RPMI7951 (cell line): ENCODE measurements around the gene COL4A6. TPM values are rescaled to one million over a fixed set of nuclear protein-coding genes. Genes with fewer than 3 reads are reported as not detected.

Experiments used
- DNase-seq: peaks from one replicate; pipeline ENCODE4 v3.0.0-alpha.2; 2012; ENCODE audit warnings: low read depth
- total RNA-seq: library from RNA; depleted of rRNA; stranded (reverse); fragments of >200 nt; shearing (Covaris generic); gene quantifications from 2 replicates; pipeline ENCODE4 v1.2.3, GENCODE V29; 2014

Gene COL4A6
- total RNA-seq, 1 experiment from 2014 or later = 0.60 TPM

DNA sequence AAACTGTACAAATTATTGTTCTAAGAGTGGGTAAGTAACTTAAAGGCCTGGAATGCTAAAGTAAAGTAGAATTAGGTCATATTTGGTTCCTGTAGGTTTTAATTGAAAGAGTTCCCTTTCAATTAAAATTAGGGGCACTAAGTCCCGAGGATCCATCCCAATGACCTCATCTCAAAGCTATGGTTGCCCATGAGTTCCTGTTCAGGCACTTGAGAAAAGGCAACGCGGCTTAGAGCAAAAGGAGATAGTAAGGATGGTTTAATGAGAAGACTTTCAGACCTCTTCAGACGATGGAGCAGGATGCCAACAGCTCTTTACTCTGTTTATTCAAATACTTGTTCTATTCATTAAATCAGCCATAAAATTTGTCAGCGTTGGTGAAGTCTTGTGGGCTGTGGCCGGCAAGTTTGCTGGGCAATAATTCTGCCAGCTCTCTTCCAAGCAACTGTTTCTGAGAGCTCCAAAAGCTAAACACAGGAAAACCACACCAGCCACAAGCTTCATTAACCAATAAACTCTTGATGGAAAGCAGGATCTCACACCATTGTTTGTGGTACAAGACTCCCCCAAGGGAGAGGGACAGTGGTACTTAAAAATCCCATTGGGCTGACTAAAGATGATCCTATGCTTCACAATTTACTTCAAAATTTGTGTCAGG is 167.4 kb downstream of the COL4A6 start:
- peak; percentile 58 for DNase-seq

DNA sequence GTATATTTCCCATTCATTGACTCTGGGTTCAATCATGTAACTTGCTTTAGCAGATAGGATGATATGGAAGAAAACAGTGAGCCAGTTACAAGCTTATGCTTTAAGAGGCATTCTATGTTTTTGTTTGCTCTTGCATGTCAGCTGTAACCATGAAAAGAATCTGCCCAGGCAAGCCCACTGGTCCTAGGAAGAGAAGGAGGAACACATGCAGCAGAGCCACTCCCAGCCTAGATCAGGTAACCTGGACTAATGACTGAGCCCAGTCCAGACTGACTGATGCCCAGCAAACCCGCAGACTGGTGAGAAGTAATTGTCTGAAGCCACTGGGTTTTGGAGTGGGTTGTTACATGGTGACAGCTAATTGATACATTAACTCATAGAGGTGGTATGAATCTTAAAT is 167.9 kb downstream of the COL4A6 start:
- DNase-seq = no peak

DNA sequence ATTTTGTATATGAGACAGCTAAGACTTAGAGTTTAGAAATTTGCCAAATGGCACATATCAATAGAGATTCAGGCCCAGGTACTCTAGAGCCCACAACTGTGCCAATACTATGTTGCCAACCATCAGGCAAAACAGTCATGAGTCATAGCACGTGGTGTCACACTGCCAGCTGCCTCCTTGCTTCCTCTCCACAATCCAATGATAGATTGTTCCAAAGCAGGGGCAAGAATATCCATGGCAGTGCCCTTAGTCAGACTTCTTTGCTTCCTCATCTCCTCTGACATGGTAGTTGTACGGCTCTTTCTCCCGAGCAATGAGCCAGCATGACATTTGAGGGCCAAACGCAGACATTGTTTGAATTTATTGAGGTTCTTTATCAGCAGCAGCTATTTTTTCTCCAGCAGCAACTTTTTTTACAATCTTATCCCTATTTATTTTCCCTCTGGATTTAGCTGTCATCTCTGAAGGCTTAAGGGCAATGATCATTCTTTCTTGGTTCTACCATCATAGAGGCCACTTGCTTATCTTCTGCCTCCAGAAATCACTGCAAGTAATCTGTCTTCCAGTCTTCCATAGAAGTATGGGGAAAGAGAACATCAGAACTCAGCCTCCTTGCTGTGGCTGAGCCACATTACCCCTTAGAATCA is 169.7 kb downstream of the COL4A6 start:
- peak; percentile 37 for DNase-seq

DNA sequence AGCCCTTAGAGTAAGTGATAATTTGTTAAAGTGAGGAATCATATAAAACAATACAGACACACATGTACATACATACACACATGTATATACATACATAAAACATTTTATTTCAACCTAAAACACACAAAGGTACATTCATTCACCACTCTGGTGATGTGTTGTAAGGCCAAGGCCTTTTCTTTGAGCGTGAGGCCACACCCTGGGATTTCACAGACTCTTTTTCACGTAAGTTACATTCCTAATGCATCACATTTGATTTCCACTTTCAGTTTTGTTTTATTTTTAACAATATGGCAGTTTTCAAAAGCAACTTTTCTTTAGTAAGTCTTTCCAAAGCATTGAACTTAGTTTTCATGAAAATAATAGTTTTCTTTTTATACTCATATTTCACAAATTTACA is 170.7 kb downstream of the COL4A6 start:
- no peak for DNase-seq

DNA sequence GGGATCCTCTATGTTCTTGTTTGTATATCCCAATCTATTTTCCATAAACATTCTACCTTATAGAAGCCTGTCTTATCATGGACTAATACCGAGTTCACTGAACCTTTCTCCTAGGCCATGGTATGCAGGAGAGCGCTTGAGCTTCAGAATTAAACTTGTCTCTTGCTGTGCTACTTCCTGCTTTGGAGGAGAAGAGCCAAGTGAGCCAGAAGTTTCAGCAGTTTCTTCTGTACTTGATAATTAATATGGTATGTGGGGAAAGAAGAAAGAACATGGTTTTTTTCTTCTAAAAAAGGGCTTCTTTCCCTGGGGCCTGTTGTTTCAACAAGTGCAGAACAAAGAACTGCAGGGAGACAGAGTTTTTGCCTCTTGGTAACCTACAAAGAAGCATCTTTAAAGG is 173.8 kb downstream of the COL4A6 start:
- DNase-seq = no peak

DNA sequence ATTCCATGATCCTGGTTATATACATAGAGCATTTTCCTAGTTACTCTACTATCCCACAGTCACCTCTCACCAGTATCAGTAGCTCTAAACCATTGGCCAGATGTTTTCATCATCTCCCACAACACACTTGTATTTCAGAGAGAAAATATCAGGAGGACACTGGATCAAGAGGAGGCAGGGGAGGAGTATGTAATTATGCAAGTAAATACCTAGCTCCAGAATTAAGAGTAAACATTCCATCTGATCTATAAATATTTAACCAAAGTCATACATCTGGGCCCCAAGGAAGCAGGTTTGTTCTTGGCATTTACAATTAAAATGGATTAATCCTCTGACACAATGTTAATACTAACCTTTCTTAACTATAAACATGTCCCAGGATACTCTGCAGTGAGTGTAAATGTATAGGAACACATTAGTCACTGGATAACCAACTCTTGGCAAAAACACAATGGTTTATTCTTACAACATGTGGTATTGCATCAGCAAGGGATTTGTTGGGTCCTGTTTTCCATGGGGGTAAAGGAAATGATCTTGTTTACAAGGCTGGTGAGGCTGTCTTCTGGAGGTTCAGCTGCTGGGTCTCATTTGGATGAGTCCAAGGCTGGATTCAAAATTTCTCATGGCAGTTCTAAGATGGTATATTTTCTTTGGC is 176.5 kb downstream of the COL4A6 start:
- DNase-seq = peak; percentile 24

DNA sequence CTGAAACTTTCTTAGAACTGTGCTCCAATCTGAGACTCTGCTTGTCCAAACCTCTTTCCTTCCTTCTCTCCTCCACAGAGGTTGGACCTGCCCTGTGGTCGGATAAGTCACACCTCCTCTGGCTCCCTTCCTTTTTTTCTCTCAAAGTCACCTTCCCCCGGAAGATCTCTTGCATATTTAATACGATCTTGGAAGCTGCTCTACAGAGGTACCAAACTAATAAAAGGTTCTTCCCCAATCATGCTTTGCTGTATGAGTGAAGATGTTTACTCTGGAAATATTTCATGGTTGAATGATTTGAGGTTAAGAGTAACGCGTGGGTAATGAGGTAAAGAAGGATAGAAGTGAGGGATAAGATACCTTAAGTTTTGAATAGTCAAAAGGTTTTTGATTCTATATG is 180.7 kb downstream of the COL4A6 start:
- DNase-seq = no peak

DNA sequence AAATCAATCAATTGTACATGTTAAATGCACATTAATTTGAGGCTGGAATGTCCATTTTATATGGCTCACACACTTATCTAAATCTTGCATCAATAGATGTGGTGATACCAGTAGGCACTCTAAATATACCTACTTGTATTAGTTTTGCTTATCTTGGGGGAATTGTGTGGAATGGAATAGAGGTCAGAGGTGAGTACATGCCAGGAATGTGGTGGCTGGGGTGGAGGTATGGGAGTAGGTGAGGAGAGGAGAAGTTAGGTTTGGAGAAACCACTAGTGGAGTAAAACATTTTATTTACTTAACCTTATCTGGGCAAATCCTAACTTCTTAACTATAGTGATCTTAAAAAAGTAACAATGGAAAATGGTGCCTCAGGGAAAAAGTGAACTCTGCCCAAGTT is 183.6 kb downstream of the COL4A6 start:
- no peak for DNase-seq

DNA sequence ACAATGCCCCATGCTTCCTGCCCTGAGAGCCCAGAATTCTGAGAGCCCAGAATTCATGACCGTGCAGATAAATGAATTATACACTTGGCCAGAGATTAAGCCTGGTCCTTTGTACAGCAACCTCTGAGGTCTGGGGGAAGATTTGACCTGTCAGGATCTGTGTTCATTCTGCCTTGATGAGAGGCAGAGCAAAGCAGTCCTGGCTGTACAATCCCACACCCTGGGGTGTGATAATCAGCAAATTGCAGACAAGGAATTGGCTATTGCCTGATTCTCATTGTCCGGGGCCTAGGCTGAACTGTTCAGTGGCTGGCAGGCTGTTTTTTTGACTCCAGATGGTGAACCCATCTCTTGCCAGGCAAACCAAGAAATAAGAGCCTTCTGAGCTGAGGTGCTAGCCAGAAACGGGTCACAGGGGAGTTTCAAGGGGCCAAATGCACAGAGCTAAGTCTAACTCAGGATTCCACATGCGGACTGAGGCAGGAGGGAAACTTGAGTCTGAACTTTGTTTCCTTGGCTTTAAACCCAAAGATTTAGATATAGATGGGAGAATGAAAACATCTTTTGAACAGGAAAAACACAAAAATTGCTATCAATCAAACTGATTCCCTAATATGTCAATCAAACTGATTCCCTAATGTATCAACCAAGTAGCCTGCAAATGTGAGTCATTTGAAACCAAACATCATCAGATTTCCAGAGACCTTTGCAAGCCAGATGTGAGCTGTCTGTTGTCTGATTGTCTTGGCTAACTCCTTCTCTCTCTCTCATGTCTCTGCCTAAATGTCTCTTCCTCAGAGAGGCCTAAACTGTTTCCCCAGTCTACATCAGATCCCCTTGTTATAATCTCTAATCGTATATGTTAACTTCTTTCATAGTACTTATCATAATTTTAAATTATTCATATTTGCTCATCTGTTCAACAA is 187.3 kb downstream of the COL4A6 start:
- no peak for DNase-seq

DNA sequence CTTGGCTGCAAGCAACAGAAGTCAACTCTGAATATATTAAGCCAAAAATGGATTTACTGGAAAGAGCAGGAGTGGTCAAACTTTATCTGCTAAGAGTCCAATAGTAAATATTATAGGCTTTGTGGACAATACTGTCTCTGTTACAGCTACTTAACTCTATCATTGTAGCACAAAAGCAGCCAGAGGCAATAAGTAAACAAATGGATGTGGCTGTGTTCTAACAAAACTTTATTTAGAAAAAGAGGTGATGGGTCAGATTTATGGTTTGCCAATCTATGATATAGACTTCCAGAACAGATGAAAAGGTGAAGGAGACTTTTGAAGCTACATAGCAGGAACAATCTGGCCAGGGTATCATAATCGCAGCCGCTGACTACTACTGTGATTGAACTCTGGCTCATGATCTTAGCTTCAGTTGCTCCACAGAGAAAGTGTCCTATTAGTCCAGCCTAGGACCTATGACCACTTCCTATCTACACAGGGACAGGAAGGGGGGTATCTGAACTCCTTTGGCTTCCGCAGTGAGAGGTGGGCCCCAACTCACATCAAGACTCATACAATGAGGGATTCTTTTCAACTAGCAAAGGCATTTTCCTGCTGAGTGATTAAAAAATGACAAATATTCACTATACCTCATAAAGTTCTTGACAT is 191.8 kb downstream of the COL4A6 start:
- DNase-seq = no peak

DNA sequence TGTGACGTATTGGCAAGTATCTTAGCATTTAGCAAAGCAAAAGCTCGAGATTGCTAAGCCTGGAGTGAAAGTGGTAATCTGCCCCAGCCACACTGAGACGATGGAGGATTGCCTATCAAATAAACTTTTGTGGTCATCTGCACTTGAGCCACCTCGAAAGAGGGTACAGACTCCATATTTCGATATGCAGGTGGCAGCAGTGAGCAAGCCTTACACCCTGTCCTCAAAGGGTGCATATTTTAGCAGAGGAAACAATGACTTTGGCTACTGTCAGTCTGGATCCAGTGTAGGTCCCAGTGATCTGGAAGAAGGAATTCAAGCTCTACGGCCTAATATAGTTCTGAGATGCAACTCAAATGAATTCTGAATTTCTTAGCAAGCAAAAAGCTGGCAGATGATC is 192.8 kb downstream of the COL4A6 start:
- DNase-seq = no peak

DNA sequence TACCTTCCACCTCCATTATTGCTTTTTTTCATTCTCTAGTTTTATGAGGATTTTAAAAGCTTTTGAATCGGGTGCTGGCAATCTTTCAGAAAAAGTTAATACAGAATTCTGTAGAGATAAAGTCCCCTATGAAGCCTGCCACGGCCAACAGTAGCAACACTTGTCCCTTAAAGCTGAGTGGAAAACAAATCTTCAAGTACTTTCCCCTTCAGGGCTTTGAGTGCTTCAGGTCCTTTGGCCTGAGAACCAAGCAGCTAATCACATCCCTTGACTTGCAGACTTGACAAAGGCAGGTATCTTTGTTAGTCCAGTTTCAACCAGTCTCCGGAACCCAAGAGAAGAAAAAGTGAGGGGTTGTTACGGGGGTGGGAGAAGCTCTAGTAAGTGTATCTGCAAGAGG is 202.2 kb downstream of the COL4A6 start:
- no peak for DNase-seq

DNA sequence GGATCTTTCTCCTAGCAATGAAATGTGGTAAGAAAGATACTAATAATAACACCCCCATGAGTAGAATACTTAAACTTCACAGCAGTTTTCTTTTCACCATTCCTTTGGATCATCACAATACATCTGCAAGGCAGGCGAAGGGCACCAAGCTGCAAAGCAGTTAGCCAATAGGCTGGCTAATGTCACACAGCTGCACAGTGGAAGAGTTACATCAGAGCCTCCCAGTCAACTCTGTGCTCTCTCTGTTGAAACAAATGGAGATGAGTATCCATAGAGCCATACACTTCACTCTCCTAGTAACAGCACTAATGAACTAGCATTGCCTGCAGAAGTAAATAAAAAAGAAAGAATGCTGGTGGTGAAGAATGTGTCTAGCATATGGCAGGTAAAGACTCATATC is 207.6 kb downstream of the COL4A6 start:
- DNase-seq = no peak

DNA sequence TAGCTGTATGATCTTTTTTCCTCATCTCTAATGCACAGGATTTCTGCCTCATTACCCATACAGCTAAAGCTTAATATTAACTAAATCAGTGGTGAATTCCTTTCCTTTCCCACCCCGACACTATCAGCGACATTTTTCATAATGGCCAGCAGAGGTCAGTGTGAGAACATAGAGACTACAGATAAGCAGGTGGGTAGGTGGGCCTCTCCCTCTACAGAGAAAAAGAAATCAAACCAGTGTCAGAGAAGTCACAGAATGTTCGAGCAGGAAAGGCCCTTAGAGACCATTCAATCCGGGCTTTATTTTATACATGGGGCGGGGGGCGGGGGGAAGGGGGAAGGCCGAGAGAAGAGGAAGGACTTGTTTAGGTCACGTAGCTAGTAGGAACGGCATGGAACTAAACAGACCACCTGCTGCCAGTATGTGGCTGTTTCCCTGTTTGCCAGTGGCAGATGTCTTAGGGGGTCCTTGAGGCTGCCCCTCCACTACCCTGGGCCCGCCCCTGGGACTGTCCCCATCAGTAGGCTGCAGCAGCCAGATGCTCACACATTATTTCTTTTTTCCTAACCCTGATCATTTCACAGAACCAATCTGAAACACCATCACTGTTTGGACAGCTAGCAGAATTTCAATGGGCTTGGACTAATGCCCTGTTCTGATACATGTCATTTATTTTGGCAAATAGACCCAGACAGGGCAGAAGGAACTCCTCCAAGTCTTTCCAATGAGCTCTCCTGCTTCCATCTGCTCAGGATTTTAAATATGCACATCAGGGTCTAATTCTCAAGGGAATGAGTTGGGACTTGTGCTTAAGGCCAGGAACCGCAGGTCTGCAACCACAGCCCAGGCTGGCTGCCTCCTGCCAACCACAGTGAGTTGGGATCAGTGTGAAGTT is 213.2 kb downstream of the COL4A6 start:
- DNase-seq = peak; percentile 6

DNA sequence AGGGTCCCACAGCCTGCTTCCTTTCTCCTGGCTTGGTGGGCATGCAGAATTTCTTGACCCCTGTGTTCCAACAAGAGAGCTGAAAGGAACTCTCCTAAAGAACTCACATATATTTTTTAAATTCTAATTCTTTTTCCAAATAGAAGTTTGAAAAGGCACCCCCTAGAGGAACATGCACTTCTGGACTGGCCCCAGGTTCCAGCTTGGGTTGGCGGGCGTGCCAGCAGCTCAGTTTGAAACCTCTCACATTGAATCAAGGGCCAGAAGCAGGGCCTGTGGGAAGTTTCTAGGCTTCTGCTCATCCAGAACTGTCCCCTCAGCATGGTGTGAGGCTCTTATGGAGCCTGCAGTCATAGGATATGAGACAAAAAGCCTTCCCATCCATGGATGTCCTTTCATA is 214.0 kb downstream of the COL4A6 start:
- DNase-seq = no peak

DNA sequence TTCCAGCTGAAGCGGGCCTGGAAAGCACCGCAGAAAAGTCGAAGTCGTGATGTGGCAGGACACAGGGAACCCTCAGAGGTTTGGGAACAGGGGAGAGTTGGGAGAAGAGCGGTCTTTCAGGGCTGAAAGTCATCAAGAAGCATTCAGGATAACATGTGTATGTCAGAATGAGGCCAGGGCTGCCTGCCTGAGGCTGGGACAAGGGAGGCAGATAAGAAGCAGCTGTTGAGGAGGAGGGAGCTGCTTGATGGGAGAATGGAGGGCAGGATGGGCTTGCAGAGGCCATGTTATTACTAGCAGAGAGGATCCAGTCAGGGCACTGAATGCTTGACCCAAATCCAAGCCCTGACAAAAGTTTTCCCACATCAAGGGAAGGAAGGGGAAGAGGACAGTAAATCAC is 214.6 kb downstream of the COL4A6 start:
- DNase-seq = no peak

DNA sequence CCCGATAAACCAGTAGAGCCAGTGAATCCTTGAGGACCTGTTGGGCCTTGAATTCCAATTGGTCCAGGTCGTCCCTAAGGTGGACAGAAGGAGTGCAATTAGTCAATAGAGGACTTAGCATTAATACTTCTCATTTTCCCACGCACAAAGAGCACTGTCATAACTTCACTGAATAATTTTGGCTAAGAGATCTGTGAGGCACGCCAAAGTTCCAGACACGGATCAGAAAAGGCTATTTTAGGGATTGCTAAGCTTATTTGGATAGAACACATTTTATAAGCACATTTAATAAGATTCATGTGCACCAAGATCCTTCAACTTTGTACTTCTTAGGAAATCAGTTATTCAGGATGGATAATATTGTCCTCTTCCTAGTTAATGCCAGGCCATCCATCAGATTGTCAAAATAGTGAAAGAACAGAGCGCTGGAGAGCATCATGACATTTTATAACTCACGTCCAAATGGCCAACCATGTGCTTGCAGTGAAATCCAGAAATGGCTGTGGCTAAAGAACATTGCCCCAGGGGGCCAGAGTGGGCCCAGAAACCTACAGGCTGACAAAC is 216.8 kb downstream of the COL4A6 start:
- no peak for DNase-seq

DNA sequence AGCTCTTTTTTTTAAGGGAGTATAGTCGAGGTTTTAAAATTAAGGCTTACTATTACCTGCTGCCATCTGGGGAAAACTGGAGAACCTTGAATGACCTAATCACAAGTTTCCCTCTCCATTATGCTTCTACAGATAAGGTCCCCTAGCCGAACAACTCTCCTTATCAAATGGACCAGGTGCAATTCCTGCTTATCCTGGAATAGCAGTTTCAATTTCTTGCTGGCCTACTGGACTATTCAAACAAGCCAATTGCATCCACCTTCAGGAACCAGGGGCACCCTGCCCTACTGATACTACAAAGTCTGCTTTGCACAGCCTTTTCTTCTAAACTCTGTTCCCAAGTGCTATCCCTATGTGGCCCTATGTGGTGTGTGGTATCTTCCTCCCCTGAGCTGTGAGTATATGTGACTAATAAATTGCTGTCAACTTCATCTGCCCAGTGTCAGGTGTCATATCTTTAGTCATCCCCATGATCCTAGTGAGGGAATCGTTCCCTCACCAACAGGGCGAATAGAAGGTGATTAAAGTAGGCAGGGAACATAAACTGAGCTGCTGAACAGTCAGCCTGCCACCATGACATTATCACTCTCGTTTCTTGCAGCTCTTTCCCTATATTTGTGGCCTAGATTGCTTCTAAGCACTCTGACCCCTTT is 218.1 kb downstream of the COL4A6 start:
- no peak for DNase-seq

DNA sequence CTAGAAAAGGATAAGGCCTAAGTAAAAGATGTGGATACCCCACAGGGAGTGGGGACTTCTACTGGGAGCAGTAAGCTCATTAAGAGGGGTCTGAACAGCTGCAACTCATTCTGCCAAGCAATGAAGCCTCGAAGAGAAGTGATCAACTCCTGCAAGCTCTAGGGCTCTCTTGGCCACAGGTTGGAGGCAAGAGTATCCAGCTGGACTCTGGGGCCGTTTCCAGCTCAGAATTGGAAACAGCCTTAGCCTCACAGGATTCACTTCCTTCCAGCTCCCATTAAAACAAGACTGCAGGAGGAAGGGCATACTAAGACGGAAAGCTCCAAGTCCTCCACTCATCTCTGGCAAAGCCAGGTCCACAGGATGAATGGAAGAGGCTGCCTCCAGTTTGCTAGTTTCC is 220.3 kb downstream of the COL4A6 start:
- DNase-seq = no peak
